SU-DHL-6 (cell line): ENCODE results near the gene RNF19B.
A peak's percentile ranks its signal among the peaks of the same experiment; 100 is the strongest.

Experiments used
- H2AFZ ChIP-seq: fragments of 200-600 bp; sonication (generic); 2 replicates; pipeline ENCODE4 v1.6.1; 2014; ENCODE audit warnings: low read depth, mild to moderate bottlenecking, moderate library complexity, mixed read lengths, antibody characterized with exemption, low read length; ENCODE audit not compliant: severe bottlenecking
- H3F3A ChIP-seq: fragments of 200-600 bp; shearing (Covaris generic); 2 replicates; pipeline ENCODE4 v1.6.0; 2016; ENCODE audit warnings: antibody characterized with exemption, mild to moderate bottlenecking; ENCODE audit not compliant: insufficient read depth
- H3K27ac ChIP-seq: fragments of 200-600 bp; sonication (generic); 2 replicates; pipeline ENCODE4 v1.5.1; 2016; ENCODE audit warnings: low read depth, mild to moderate bottlenecking, low read length, moderate library complexity, mixed read lengths
- H3K27me3 ChIP-seq: fragments of 200-600 bp; sonication (generic), shearing (Covaris generic); 2 replicates; pipeline ENCODE4 v1.6.0; 2014; ENCODE audit warnings: mild to moderate bottlenecking, low read length
- H3K36me3 ChIP-seq: fragments of 200-600 bp; sonication (generic); 2 replicates; pipeline ENCODE4 v1.6.1; 2014; ENCODE audit warnings: mild to moderate bottlenecking, low read length, mixed read lengths
- H3K4me2 ChIP-seq: fragments of 300-600, 200-600 bp; shearing (Covaris generic), sonication (generic); 2 replicates; pipeline ENCODE4 v1.6.0; 2014; ENCODE audit warnings: low read length, low read depth, mild to moderate bottlenecking; ENCODE audit not compliant: poor library complexity, severe bottlenecking
- H3K4me3 ChIP-seq: fragments of 200-600 bp; sonication (generic); 2 replicates; pipeline ENCODE4 v1.5.1; 2014; ENCODE audit warnings: antibody characterized with exemption, low read length, mild to moderate bottlenecking, mixed read lengths; ENCODE audit not compliant: insufficient read depth, poor library complexity, severe bottlenecking
- H3K79me2 ChIP-seq: fragments of 200-600 bp; sonication (generic); 2 replicates; pipeline ENCODE4 v1.6.1; 2014; ENCODE audit warnings: mild to moderate bottlenecking, low read length, moderate library complexity; ENCODE audit not compliant: insufficient read depth
- H3K9ac ChIP-seq: fragments of 200-600 bp; sonication (generic); 2 replicates; pipeline ENCODE4 v1.7.0; 2014; ENCODE audit warnings: mild to moderate bottlenecking, low read length
- H3K9me2 ChIP-seq: fragments of 200-600 bp; sonication (generic); replicated peaks from 2 replicates; pipeline ENCODE4 v1.6.1; 2014; ENCODE audit warnings: low read length; ENCODE audit not compliant: insufficient read depth
- H3K9me3 ChIP-seq: fragments of 200-600 bp; sonication (generic); 2 replicates; pipeline ENCODE4 v1.6.1; 2014; ENCODE audit warnings: low read length, mixed read lengths; ENCODE audit not compliant: insufficient read depth
- H4K20me1 ChIP-seq: fragments of 200-600 bp; sonication (generic); 2 replicates; pipeline ENCODE4 v1.6.1; 2014; ENCODE audit warnings: low read depth, mild to moderate bottlenecking, antibody characterized with exemption, low read length, moderate library complexity, mixed read lengths
- EZH2phosphoT487 ChIP-seq: fragments of 200-600 bp; sonication (generic), shearing (Covaris generic); conservative IDR thresholded peaks from 2 replicates; pipeline ENCODE4 v1.6.1; 2018; ENCODE audit warnings: mild to moderate bottlenecking, antibody characterized with exemption, low read length, moderate library complexity, mixed read lengths
- TF ChIP-seq, protein P1 (sequence below): fragments of 200-600 bp; sonication (generic); IDR thresholded peaks from one replicate; pipeline ENCODE4 v1.5.1; 2017; ENCODE audit warnings: antibody characterized with exemption, mild to moderate bottlenecking, low read length, moderate library complexity; ENCODE audit not compliant: insufficient read depth, poor library complexity, severe bottlenecking

The RNF19B gene

DNA sequence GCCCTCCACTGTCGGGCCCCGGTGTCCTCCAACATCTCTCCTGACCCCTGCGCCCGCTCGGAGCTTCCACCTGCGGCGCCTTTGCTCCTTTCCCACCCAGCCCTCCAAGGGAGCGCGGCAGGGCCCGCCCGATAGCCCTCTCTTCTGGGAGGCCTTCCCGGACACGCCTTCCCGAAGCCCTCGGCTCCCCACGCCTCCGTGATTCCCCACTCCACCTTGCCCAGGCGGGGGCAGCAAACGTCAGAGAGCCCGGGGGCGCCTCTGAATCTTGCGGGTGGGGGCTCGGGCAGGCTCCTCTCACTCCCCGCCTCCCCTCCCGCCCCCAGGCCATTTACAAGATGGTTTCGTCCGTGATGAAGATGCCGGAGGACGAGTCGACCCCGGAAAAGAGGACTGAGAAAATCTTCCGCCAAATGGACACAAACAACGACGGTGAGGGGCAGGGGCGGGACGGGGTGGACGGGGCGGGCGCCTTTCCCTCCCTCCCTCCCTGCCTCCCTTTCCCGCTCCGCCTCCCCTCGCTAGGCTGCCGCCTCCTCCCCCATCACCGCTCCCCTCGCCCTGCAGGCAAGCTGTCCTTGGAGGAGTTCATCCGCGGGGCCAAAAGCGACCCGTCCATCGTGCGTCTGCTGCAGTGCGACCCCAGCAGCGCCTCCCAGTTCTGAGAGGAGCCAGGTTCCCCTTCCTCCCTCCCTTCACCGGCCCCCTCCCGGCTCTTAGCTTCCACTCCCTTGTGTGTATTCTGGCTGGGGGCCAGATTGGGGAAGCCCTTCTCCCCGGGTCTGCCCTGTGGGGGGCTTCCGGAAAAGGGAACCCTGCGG lies 71.2 kb downstream of the RNF19B start:
- H3K36me3 ChIP-seq = no peaks in the 10 kb centered on the region
- H3K9ac ChIP-seq = peak overlapping the region; percentile 38; the same call in 1 of the 2 replicates
- H3K9me3 ChIP-seq = no peaks in the 10 kb centered on the region
- H3K4me2 ChIP-seq = peak overlapping the region; percentile 48
- no peaks in the 10 kb centered on the region for H3K9me2 ChIP-seq
- no peaks in the 10 kb centered on the region for H4K20me1 ChIP-seq
- H3K79me2 ChIP-seq = no peaks in the 10 kb centered on the region
- TF ChIP-seq, protein P1, sequence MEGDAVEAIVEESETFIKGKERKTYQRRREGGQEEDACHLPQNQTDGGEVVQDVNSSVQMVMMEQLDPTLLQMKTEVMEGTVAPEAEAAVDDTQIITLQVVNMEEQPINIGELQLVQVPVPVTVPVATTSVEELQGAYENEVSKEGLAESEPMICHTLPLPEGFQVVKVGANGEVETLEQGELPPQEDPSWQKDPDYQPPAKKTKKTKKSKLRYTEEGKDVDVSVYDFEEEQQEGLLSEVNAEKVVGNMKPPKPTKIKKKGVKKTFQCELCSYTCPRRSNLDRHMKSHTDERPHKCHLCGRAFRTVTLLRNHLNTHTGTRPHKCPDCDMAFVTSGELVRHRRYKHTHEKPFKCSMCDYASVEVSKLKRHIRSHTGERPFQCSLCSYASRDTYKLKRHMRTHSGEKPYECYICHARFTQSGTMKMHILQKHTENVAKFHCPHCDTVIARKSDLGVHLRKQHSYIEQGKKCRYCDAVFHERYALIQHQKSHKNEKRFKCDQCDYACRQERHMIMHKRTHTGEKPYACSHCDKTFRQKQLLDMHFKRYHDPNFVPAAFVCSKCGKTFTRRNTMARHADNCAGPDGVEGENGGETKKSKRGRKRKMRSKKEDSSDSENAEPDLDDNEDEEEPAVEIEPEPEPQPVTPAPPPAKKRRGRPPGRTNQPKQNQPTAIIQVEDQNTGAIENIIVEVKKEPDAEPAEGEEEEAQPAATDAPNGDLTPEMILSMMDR = peak; percentile 17
- no peak for TF ChIP-seq EZH2phosphoT487
- H3K27me3 ChIP-seq = no peaks in the 10 kb centered on the region
- H3F3A ChIP-seq = no peaks in the 10 kb centered on the region
- no peak overlapping the region for H2AFZ ChIP-seq
- no peak overlapping the region for H3K4me3 ChIP-seq
- no peak overlapping the region for H3K27ac ChIP-seq

DNA sequence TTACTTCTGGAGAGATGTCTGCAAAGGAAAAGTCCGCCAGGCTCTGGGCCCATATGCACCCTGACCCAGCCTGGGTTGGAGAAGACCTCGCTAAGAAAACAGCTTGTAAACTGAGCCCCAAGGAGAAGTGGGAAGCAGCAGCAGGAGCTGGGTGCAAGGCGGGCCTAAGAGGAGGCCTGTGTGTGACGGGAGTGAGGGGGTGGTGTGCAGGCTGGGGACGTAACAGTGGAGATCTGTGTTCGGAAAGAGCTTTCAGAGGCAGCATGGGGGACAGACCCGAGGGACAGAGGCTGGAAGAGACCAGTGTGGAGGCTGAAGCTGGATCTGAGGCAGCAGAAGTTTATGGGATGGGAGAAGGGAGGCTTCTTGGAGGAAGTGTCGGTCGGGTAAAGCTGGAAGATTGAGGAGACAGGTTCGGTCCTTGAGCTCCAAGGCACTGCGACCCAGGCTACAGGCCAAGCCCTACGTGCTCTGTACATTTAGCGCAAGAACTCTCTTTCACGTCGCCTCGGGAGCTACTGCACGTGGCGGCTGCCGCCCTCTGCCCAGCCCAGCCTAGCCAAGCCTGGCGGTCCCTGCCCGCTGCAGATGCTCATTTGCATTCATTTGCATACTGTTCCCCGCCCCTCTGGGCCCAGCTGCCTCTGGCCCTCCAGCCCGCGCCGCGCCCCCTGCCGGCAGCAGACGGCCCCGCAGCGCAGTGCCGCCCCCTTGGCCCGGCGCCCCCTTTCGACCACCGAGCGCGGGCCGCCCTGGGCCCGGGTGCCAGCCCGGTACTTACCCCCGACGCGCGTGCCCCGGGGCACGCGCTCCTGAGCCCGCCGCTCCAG lies 72.0 kb downstream of the RNF19B start:
- Histone ChIP-seq H3K36me3 (no peaks in the 10 kb centered on the region), H4K20me1 (no peaks in the 10 kb centered on the region), H3K9me3 (no peaks in the 10 kb centered on the region), H3K79me2 (no peaks in the 10 kb centered on the region), H2AFZ (no peak overlapping the region), H3F3A (no peaks in the 10 kb centered on the region), H3K4me3 (no peak overlapping the region), H3K27me3 (no peaks in the 10 kb centered on the region), H3K9me2 (no peaks in the 10 kb centered on the region), H3K9ac (peak overlapping the region; percentile 38; the same call in 1 of the 2 replicates), H3K27ac (no peak overlapping the region), H3K4me2 (peak overlapping the region; percentile 48)
- TF ChIP-seq, protein P1 = peak; percentile 74
- no peak for TF ChIP-seq EZH2phosphoT487

DNA sequence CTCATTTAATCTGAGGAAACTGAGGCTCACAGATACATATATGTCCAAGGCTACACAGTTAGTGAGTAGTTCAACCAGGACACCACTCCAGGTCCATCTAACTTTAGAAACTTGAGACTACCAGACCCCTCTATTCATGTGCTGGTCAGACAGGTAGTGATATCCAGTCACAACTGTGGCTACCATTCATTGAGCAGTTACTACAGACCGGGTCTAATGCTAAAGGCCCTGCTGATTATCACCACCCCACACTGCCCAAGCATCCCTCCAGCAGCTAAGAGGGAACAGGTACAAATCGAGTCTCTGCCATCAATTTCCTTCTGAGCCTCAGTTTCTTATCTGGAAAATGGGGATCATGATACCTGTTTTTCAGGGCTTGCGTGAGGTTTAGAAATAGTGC lies 73.0 kb downstream of the RNF19B start:
- no peaks in the 10 kb centered on the region for H4K20me1 ChIP-seq
- H3K9me3 ChIP-seq = no peaks in the 10 kb centered on the region
- no peak overlapping the region for H3K27ac ChIP-seq
- H3F3A ChIP-seq = no peaks in the 10 kb centered on the region
- no peak overlapping the region for H2AFZ ChIP-seq
- no peaks in the 10 kb centered on the region for H3K9me2 ChIP-seq
- no peaks in the 10 kb centered on the region for H3K79me2 ChIP-seq
- no peak for TF ChIP-seq EZH2phosphoT487
- TF ChIP-seq, protein P1 = no peak
- no peak overlapping the region for H3K4me3 ChIP-seq
- H3K36me3 ChIP-seq = no peaks in the 10 kb centered on the region
- H3K9ac ChIP-seq = no peak overlapping the region
- H3K4me2 ChIP-seq = no peak overlapping the region
- H3K27me3 ChIP-seq = no peaks in the 10 kb centered on the region
